Hepatocyte (in vitro differentiated cells): ENCODE results near the gene RAPGEF4. TPM values are rescaled to one million over a fixed set of nuclear protein-coding genes. Genes with fewer than 3 reads are reported as not detected.

ENCODE experiments used
- DNase-seq: peaks from one replicate; pipeline ENCODE4 v3.0.0-alpha.2; 2016; ENCODE audit warnings: low spot score
- H2AFZ ChIP-seq: fragments of 200-600 bp; sonication (generic); 2 replicates; pipeline ENCODE4 v1.6.0; 2016; ENCODE audit warnings: antibody characterized with exemption, mild to moderate bottlenecking
- H3K27ac ChIP-seq: fragments of 200-600 bp; sonication (generic); 2 replicates; pipeline ENCODE4 v1.5.1; 2016; ENCODE audit warnings: mild to moderate bottlenecking
- H3K27me3 ChIP-seq: fragments of 200-600 bp; sonication (generic); 2 replicates; pipeline ENCODE4 v1.6.1; 2016
- H3K36me3 ChIP-seq: fragments of 200-600 bp; sonication (generic); replicated peaks from 2 replicates; pipeline ENCODE4 v1.5.1; 2016; ENCODE audit warnings: low read depth; ENCODE audit not compliant: insufficient read depth
- H3K4me1 ChIP-seq: fragments of 200-600 bp; sonication (generic); 2 replicates; pipeline ENCODE4 v1.5.1; 2016; ENCODE audit warnings: mild to moderate bottlenecking, moderate library complexity; ENCODE audit not compliant: insufficient read depth
- H3K4me2 ChIP-seq: fragments of 200-600 bp; sonication (generic); 2 replicates; pipeline ENCODE4 v1.6.0; 2016
- H3K4me3 ChIP-seq: fragments of 200-600 bp; sonication (generic); 2 replicates; pipeline ENCODE4 v1.5.1; 2016; ENCODE audit warnings: mild to moderate bottlenecking
- H3K79me2 ChIP-seq: fragments of 200-600 bp; sonication (generic); 2 replicates; pipeline ENCODE4 v1.6.0; 2017; ENCODE audit warnings: mild to moderate bottlenecking
- H3K9me2 ChIP-seq: fragments of 200-600 bp; sonication (generic); replicated peaks from 2 replicates; pipeline ENCODE4 v1.6.0; 2017; ENCODE audit warnings: mild to moderate bottlenecking; ENCODE audit not compliant: insufficient read depth
- H3K9me3 ChIP-seq: fragments of 200-600 bp; sonication (generic); 2 replicates; pipeline ENCODE4 v1.5.1; 2016; ENCODE audit warnings: low read depth, mild to moderate bottlenecking
- H4K20me1 ChIP-seq: fragments of 200-600 bp; sonication (generic); 2 replicates; pipeline ENCODE4 v1.6.0; 2016; ENCODE audit warnings: mild to moderate bottlenecking; ENCODE audit not compliant: insufficient read depth, poor library complexity, severe bottlenecking
- EZH2 ChIP-seq: fragments of 200-600 bp; sonication (generic); IDR thresholded peaks from 2 replicates; pipeline ENCODE4 v1.6.1; 2016; ENCODE audit warnings: antibody characterized with exemption, mild to moderate bottlenecking, borderline replicate concordance
- EZH2phosphoT487 ChIP-seq: fragments of 200-600 bp; sonication (generic); IDR thresholded peaks from one replicate; pipeline ENCODE4 v1.6.1; 2018; ENCODE audit warnings: antibody characterized with exemption, mild to moderate bottlenecking, low read depth, moderate library complexity; ENCODE audit not compliant: unreplicated experiment, severe bottlenecking
- WGBS: methylation state at CpG from one replicate; pipeline ENCODE4 v1.1.6; 2016; ENCODE audit warnings: low lambda C conversion rate; ENCODE audit errors: missing lambda C conversion rate; 5-methylcytosine and 5-hydroxymethylcytosine counted together
- polyA plus RNA-seq: library from polyadenylated mRNA; unstranded; fragments of >200 nt; fragmentation: Nextera tagmentation; extraction: Ambion mirVana; gene quantifications from 2 replicates; pipeline ENCODE4 v1.2.1, GENCODE V29; 2016
- small RNA-seq: library from RNA; depleted of rRNA; stranded (forward); fragments of <200 nt; gene quantifications from one replicate; pipeline ENCODE3, GENCODE V24; 2014
- total RNA-seq: library from RNA; depleted of rRNA; stranded (reverse); fragments of >200 nt; gene quantifications from 2 replicates; pipeline ENCODE4 v1.2.3, GENCODE V29; 2014
- TF ChIP-seq, protein P1 (sequence below): fragments of 200-600 bp; sonication (generic); IDR thresholded peaks from 2 replicates; pipeline ENCODE4 v1.5.1; 2016; ENCODE audit warnings: antibody characterized with exemption, mild to moderate bottlenecking; ENCODE audit not compliant: poor library complexity

Gene RAPGEF4
- total and polyA plus RNA-seq, 2 experiments from 2014 or later = 1.9 to 2.0 TPM

DNA sequence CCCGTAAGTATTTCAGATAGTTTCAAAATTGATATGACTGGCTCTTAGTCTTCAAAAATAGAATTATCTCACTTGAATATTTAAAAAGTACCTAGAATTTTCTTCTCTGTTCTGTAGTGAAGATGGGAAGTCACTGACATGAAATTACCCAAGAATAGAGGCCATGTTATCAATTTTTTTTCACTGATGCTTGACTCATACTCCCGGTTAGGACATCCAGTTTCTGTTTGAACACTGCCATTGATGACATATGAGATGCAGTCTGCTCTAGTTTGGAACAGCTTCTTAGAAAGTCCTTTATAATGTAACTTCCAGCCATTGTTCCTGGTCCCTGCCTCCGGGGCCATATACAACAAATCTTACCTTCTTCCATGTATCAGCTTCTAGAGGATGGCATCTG lies 366.0 kb downstream of the RAPGEF4 start:
- WGBS = 85% methylated on average over 3 of the region's 3 CpGs
- TF ChIP-seq, protein P1, sequence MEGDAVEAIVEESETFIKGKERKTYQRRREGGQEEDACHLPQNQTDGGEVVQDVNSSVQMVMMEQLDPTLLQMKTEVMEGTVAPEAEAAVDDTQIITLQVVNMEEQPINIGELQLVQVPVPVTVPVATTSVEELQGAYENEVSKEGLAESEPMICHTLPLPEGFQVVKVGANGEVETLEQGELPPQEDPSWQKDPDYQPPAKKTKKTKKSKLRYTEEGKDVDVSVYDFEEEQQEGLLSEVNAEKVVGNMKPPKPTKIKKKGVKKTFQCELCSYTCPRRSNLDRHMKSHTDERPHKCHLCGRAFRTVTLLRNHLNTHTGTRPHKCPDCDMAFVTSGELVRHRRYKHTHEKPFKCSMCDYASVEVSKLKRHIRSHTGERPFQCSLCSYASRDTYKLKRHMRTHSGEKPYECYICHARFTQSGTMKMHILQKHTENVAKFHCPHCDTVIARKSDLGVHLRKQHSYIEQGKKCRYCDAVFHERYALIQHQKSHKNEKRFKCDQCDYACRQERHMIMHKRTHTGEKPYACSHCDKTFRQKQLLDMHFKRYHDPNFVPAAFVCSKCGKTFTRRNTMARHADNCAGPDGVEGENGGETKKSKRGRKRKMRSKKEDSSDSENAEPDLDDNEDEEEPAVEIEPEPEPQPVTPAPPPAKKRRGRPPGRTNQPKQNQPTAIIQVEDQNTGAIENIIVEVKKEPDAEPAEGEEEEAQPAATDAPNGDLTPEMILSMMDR = no peak
- no peak for TF ChIP-seq EZH2phosphoT487
- TF ChIP-seq EZH2 = no peak
- no peak overlapping the region for H3K4me2 ChIP-seq
- no peak overlapping the region for H3K27ac ChIP-seq
- H4K20me1 ChIP-seq = no peaks in the 10 kb centered on the region
- no peaks in the 10 kb centered on the region for H3K36me3 ChIP-seq
- H3K9me2 ChIP-seq = no peaks in the 10 kb centered on the region
- no peaks in the 10 kb centered on the region for H3K9me3 ChIP-seq
- peaks cover 24% of the 10 kb centered on the region for H3K79me2 ChIP-seq
- no peak for DNase-seq
- no peak overlapping the region for H3K4me3 ChIP-seq
- no peak overlapping the region for H2AFZ ChIP-seq
- no peaks in the 10 kb centered on the region for H3K27me3 ChIP-seq
- no peaks in the 10 kb centered on the region for H3K4me1 ChIP-seq

Small RNA genes lying within 50 kb of the gene (small RNA-seq; reads per million reads assigned to genes)
- not detected for gene RF01210

Other genes with a start within 250 kb of the RAPGEF4 start
- gene PDK1, start 179.8 kb upstream of the RAPGEF4 start, total RNA-seq = 10.2 and 13.1 TPM in 2 replicates
- 8.0 and 15.8 TPM in 2 replicates for gene PDK1, start 179.8 kb upstream of the RAPGEF4 start, polyA plus RNA-seq